CD4-positive, alpha-beta T cell (primary cell): Measurements from ENCODE around the gene KCNJ15. TPM values are rescaled to one million over a fixed set of nuclear protein-coding genes. Genes with fewer than 3 reads are reported as not detected.

Experiments used
- ATAC-seq: fragments of 200-7000 bp; cut with Tn5 transposase; one replicate; pipeline ENCODE4 v1.10.0; 2022; ENCODE audit warnings: mild to moderate bottlenecking; ENCODE audit not compliant: poor library complexity
- CTCF ChIA-PET: fragments of 350-600 bp; sonication (Branson Sonifier 250); formaldehyde crosslinking; loops from one replicate; lab custom pipeline; 2021; ENCODE audit warnings: antibody characterized with exemption, inconsistent platforms; lab: Charles Lee
- POLR2A ChIA-PET: fragments of 350-600 bp; sonication (Branson Sonifier 250); formaldehyde crosslinking; loops from one replicate; lab custom pipeline; 2021; ENCODE audit warnings: antibody characterized with exemption, inconsistent platforms; lab: Charles Lee
- DNase-seq, 14 experiments: peaks; one replicate each; pipeline ENCODE4 v3.0.0-alpha.2; 2013 to 2020; ENCODE audit warnings: mixed read lengths in 2 of 14
- H3K27ac ChIP-seq, 2 donors: one replicate each; pipeline versions ENCODE4 v1.5.1 to v1.7.0; 2013; ENCODE audit warnings: low read length in 2 of 2, low read depth in 1 of 2, mild to moderate bottlenecking in 1 of 2
- H3K27me3 ChIP-seq, 2 experiments: 1 replicate in 1 of 2; 2 replicates in 1 of 2; pipeline versions ENCODE4 v1.6.1 to v1.7.0; 2013; ENCODE audit warnings: low read length in 2 of 2, control low read depth in 1 of 2, mild to moderate bottlenecking in 1 of 2, moderate library complexity in 1 of 2; ENCODE audit not compliant: insufficient read depth in 2 of 2, control insufficient read depth in 1 of 2
- H3K36me3 ChIP-seq: one replicate; pipeline ENCODE4 v1.6.1; 2013; ENCODE audit warnings: low read length, control low read depth; ENCODE audit not compliant: insufficient read depth
- H3K4me1 ChIP-seq: one replicate; pipeline ENCODE4 v1.6.1; 2013; ENCODE audit warnings: low read length, control low read depth; ENCODE audit not compliant: insufficient read depth
- H3K4me3 ChIP-seq: one replicate; pipeline ENCODE4 v1.5.1; 2013; ENCODE audit warnings: mild to moderate bottlenecking, low read length, moderate library complexity
- H3K9me3 ChIP-seq, 2 experiments: 1 replicate in 1 of 2; 2 replicates in 1 of 2; pipeline versions ENCODE4 v1.6.1 to v1.7.0; 2013; ENCODE audit warnings: low read length in 2 of 2, mild to moderate bottlenecking in 2 of 2, control low read depth in 1 of 2, moderate library complexity in 1 of 2; ENCODE audit not compliant: control insufficient read depth in 1 of 2, insufficient read depth in 1 of 2
- H3K27ac Mint-ChIP-seq: one replicate; pipeline ENCODE4 v1.8.0; 2020; ENCODE audit warnings: mixed read lengths
- H3K27me3 Mint-ChIP-seq: one replicate; pipeline ENCODE4 v1.8.0; 2021; ENCODE audit warnings: mixed read lengths
- H3K36me3 Mint-ChIP-seq: one replicate; pipeline ENCODE4 v1.8.0; 2021; ENCODE audit warnings: low read depth, mixed read lengths
- H3K4me1 Mint-ChIP-seq: one replicate; pipeline ENCODE4 v1.8.0; 2021; ENCODE audit warnings: low read depth, mixed read lengths
- H3K4me3 Mint-ChIP-seq: one replicate; pipeline ENCODE4 v1.8.0; 2020; ENCODE audit warnings: mild to moderate bottlenecking, mixed read lengths
- H3K9me3 Mint-ChIP-seq: one replicate; pipeline ENCODE4 v1.8.0; 2020; ENCODE audit warnings: mixed read lengths
- intact Hi-C, 2 experiments: fragments of 100-400 bp; cut with DNase I in 1 of 2; cut with micrococcal nuclease in 1 of 2; formaldehyde crosslinking; loops; one replicate each; pipeline versions ENCODE4 v1.15.1 to v1.9.0; 2023 to 2025; cut with DNase I, micrococcal nuclease
- total RNA-seq, 174 experiments: library from RNA in 2 of 174; stranded (reverse) in 2 of 174; gene quantifications; one replicate each; pipeline ENCODE4 v1.2.3 and lab custom pipeline; 2021 to 2026
- TF ChIP-seq, protein P1 (sequence below): fragments of 200-600 bp; IDR thresholded peaks from one replicate; pipeline ENCODE4 v1.8.0; 2022; ENCODE audit warnings: antibody characterized with exemption, mild to moderate bottlenecking

Gene KCNJ15
- total RNA-seq, 2 experiments from 2014 or later = 0.19 TPM; not detected in 1

DNA sequence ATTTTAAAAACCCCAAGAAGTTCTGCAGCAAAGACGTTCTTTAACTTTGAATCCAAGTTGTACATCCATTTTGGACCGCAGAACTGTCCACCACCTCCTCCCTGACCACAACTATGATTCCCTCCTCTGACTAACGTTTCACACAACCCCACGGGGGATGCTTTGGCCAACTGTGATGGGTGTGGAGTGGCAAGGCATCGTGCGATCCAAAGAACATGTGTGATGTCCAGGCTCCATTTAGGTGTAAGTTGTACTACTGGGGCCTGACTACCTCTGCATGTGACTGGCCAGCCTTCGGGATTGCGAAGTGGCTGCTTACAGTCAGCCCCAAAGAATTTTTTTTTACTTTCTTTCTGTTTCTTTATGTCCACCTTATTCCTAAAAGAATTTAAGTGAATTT lies 6.7 kb downstream of the KCNJ15 start:
- Mint-ChIP-seq H3K27ac (no peak overlapping the region), H3K4me3 (no peak overlapping the region), H3K36me3 (no peaks in the 10 kb centered on the region), H3K27me3 (peaks cover 5% of the 10 kb centered on the region), H3K4me1 (peaks cover 3% of the 10 kb centered on the region), H3K9me3 (no peaks in the 10 kb centered on the region)
- DNase-seq (no peak), ATAC-seq (no peak)
- Histone ChIP-seq H3K36me3 (no peaks in the 10 kb centered on the region), H3K9me3 (no peaks in the 10 kb centered on the region), H3K4me3 (no peak overlapping the region), H3K27ac (no peak overlapping the region), H3K27me3 (no peaks in the 10 kb centered on the region), H3K4me1 (no peaks in the 10 kb centered on the region)
- ChIA-PET CTCF (no interaction called here), POLR2A (no interaction called here)
- intact Hi-C loops = no loop called here
- TF ChIP-seq, protein P1, sequence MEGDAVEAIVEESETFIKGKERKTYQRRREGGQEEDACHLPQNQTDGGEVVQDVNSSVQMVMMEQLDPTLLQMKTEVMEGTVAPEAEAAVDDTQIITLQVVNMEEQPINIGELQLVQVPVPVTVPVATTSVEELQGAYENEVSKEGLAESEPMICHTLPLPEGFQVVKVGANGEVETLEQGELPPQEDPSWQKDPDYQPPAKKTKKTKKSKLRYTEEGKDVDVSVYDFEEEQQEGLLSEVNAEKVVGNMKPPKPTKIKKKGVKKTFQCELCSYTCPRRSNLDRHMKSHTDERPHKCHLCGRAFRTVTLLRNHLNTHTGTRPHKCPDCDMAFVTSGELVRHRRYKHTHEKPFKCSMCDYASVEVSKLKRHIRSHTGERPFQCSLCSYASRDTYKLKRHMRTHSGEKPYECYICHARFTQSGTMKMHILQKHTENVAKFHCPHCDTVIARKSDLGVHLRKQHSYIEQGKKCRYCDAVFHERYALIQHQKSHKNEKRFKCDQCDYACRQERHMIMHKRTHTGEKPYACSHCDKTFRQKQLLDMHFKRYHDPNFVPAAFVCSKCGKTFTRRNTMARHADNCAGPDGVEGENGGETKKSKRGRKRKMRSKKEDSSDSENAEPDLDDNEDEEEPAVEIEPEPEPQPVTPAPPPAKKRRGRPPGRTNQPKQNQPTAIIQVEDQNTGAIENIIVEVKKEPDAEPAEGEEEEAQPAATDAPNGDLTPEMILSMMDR = no peak

DNA sequence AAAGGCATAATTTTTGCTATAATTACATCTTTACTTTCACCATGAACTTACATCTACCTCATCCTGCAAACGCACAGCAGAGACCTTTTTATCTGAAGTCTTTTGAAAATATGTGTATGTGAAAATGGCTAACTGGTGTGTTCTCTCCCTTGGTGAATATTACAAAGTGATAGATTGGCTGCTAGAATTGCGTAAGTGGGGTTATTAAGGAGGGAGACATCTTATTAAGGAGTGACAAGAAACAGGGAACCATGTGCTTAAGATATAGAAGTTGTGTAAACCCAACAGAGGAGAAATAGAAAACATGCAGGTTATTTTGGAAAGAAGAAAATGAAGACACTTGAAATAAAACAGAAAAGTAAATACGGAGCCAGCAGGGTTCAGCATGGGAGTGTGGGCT lies 7.8 kb downstream of the KCNJ15 start:
- ChIA-PET CTCF (no interaction called here), POLR2A (no interaction called here)
- DNase-seq (no peak), ATAC-seq (no peak)
- no peaks in the 10 kb centered on the region for H3K27me3 ChIP-seq
- TF ChIP-seq, protein P1 = no peak
- intact Hi-C loops = no loop called here
- H3K27ac ChIP-seq = no peak overlapping the region
- no peaks in the 10 kb centered on the region for H3K4me1 ChIP-seq
- H3K36me3 ChIP-seq = no peaks in the 10 kb centered on the region
- peaks cover 5% of the 10 kb centered on the region for H3K27me3 Mint-ChIP-seq
- H3K36me3 Mint-ChIP-seq = no peaks in the 10 kb centered on the region
- H3K9me3 Mint-ChIP-seq = no peaks in the 10 kb centered on the region
- H3K9me3 ChIP-seq = no peaks in the 10 kb centered on the region
- peaks cover 3% of the 10 kb centered on the region for H3K4me1 Mint-ChIP-seq
- H3K27ac Mint-ChIP-seq = no peak overlapping the region
- no peak overlapping the region for H3K4me3 ChIP-seq
- H3K4me3 Mint-ChIP-seq = no peak overlapping the region

DNA sequence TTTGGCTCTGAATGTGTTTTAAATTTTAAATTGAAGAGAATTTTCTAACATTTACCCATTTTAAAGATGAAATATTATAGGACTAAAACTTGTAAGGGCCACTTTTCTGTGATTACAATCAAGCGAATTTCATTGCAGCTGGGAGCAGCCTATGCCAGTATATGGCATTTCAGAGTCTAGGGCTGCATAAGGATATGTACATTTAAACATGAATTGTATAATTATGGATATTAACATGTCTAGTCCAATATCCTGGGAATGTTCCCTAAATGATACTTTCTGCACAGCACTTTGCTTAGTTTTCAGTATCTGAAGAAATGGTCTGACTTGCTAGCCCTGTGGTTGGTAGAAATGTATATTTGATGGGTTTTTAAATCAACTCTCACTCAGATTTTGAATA lies 8.4 kb downstream of the KCNJ15 start:
- no peak overlapping the region for H3K4me3 ChIP-seq
- POLR2A ChIA-PET = no interaction called here
- H3K4me3 Mint-ChIP-seq = no peak overlapping the region
- H3K4me1 Mint-ChIP-seq = peaks cover 3% of the 10 kb centered on the region
- H3K27me3 ChIP-seq = no peaks in the 10 kb centered on the region
- TF ChIP-seq, protein P1 = no peak
- H3K4me1 ChIP-seq = no peaks in the 10 kb centered on the region
- no peak for DNase-seq
- H3K36me3 ChIP-seq = no peaks in the 10 kb centered on the region
- ATAC-seq = no peak
- CTCF ChIA-PET = no interaction called here
- H3K27ac Mint-ChIP-seq = no peak overlapping the region
- intact Hi-C loops = no loop called here
- peaks cover 5% of the 10 kb centered on the region for H3K27me3 Mint-ChIP-seq
- H3K9me3 Mint-ChIP-seq = no peaks in the 10 kb centered on the region
- H3K36me3 Mint-ChIP-seq = no peaks in the 10 kb centered on the region
- no peaks in the 10 kb centered on the region for H3K9me3 ChIP-seq
- H3K27ac ChIP-seq = no peak overlapping the region
